ENCODE data around the gene NHLRC4. TPM values are rescaled to one million over a fixed set of nuclear protein-coding genes. Genes with fewer than 3 reads are reported as not detected.

The NHLRC4 gene
- total RNA-seq, 1 donor from 2014 or later, result 2.7 TPM

GRCh38 chr16:521381-522210 is 45.2 kb upstream of the NHLRC4 start:
- ATAC-seq, result no peak

GRCh38 chr16:522320-523096 is 44.3 kb upstream of the NHLRC4 start:
- no peak overlapping the region for H3K4me3 ChIP-seq
- ATAC-seq (no peak), DNase-seq (no peak)
- H3K36me3 ChIP-seq, result peaks cover 28% of the 10 kb centered on the region
- no peaks in the 10 kb centered on the region for H3K27me3 ChIP-seq (ENCODE audit: low read depth)
- TF ChIP-seq CTCF (IDR thresholded peaks at IDR 0.05), result no peak
- no peak overlapping the region for H3K27ac ChIP-seq
- intact Hi-C loops (cut with DNase I), result no loop called here
- H3K9me3 ChIP-seq, result no peaks in the 10 kb centered on the region
- H3K4me1 ChIP-seq, result peaks cover 23% of the 10 kb centered on the region

More at GRCh38 chr16:521381-522210, 45.2 kb upstream of the NHLRC4 start:
- Histone ChIP-seq H3K4me1 (peaks cover 21% of the 10 kb centered on the region), H3K9me3 (no peaks in the 10 kb centered on the region), H3K27ac (no peak overlapping the region), H3K27me3 (ENCODE audit: low read depth) (no peaks in the 10 kb centered on the region), H3K36me3 (peaks cover 36% of the 10 kb centered on the region), H3K4me3 (no peak overlapping the region)
- intact Hi-C loops (cut with DNase I), result no loop called here
- no peak for TF ChIP-seq CTCF (IDR thresholded peaks at IDR 0.05)
- no peak for DNase-seq

- Histone ChIP-seq H3K36me3 (peaks cover 25% of the 10 kb centered on the region), H3K27me3 (ENCODE audit: low read depth) (no peaks in the 10 kb centered on the region), H3K4me3 (no peak overlapping the region), H3K27ac (no peak overlapping the region), H3K4me1 (peaks cover 23% of the 10 kb centered on the region), H3K9me3 (no peaks in the 10 kb centered on the region)
- TF ChIP-seq CTCF (IDR thresholded peaks at IDR 0.05), result no peak
- ATAC-seq (no peak), DNase-seq (no peak)
- intact Hi-C loops (cut with DNase I), result no loop called here
Observed at GRCh38 chr16:523097-523741, 43.6 kb upstream of the NHLRC4 start.

- Histone ChIP-seq H3K4me3 (no peak overlapping the region), H3K4me1 (peaks cover 35% of the 10 kb centered on the region), H3K36me3 (peaks cover 16% of the 10 kb centered on the region), H3K27me3 (ENCODE audit: low read depth) (no peaks in the 10 kb centered on the region), H3K9me3 (no peaks in the 10 kb centered on the region), H3K27ac (no peak overlapping the region)
- TF ChIP-seq CTCF (IDR thresholded peaks at IDR 0.05), result no peak
- DNase-seq, result no peak
- no peak for ATAC-seq
- intact Hi-C loops (cut with DNase I), result no loop called here
Observed at GRCh38 chr16:524274-525040, 42.3 kb upstream of the NHLRC4 start.

- TF ChIP-seq CTCF (IDR thresholded peaks at IDR 0.05), result no peak
- no peak for DNase-seq
- ATAC-seq, result no peak
- Histone ChIP-seq H3K4me3 (no peak overlapping the region), H3K4me1 (peaks cover 41% of the 10 kb centered on the region), H3K27me3 (ENCODE audit: low read depth) (no peaks in the 10 kb centered on the region), H3K36me3 (peaks cover 9% of the 10 kb centered on the region), H3K9me3 (no peaks in the 10 kb centered on the region), H3K27ac (no peak overlapping the region)
- intact Hi-C loops (cut with DNase I), result no loop called here
Observed at GRCh38 chr16:525123-525519, 41.7 kb upstream of the NHLRC4 start.
